ENCODE data around the gene POLL.

DNA sequence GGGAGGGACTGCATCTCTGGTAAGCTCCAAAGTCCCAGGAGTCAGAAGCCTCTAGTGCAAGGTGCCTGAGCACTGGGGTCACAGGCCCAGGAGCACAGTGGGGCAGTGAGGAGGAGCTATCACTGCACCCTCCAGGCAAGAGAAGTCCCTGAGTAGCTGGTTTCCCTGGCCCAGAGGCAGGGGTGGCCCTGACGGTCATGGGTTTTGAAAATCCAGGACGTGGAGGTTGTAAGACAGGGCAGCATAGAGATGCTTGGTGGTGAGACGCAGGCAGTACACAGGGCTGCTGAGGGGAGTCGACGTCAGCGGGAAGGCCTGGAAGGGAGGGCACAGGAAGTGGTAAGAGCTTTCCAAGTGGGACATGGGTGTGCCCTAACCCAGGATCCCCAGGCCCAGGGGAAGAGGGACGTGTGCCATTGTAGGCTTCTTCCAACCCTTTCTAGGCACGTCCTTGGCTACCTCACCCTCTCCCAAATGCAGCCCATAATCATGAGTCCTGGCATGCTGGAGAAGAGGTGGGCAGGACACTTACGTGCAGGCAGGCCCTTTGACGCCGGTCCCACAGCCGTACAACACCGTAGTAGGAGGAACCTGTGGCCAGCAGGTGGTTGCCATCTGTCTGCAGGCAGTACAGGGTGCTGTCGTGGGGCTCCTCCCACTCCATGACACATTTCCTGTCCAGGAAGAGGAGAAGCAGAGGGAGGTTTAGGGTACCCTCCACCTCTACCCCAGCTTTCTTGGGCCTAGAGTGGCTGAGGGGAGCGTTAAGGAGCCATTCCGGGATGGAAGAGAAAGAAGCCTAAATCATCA lies 23.2 kb upstream of the POLL start:
- TF ChIP-seq EZH2 (IDR thresholded peaks at IDR 0.05; ENCODE audit: insufficient read depth, low read length) = no peak
- TF ChIP-seq, protein P1, sequence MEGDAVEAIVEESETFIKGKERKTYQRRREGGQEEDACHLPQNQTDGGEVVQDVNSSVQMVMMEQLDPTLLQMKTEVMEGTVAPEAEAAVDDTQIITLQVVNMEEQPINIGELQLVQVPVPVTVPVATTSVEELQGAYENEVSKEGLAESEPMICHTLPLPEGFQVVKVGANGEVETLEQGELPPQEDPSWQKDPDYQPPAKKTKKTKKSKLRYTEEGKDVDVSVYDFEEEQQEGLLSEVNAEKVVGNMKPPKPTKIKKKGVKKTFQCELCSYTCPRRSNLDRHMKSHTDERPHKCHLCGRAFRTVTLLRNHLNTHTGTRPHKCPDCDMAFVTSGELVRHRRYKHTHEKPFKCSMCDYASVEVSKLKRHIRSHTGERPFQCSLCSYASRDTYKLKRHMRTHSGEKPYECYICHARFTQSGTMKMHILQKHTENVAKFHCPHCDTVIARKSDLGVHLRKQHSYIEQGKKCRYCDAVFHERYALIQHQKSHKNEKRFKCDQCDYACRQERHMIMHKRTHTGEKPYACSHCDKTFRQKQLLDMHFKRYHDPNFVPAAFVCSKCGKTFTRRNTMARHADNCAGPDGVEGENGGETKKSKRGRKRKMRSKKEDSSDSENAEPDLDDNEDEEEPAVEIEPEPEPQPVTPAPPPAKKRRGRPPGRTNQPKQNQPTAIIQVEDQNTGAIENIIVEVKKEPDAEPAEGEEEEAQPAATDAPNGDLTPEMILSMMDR (IDR thresholded peaks at IDR 0.05; ENCODE audit: insufficient read depth, low read depth, low read length) = no peak
